AG04449 (cell line): Measurements from ENCODE around the gene FAM53B.

Experiments
- CTCF ChIA-PET: fragments of 350-600 bp; formaldehyde crosslinking; extraction: SDS; loops from one replicate; lab custom pipeline; 2021; ENCODE audit warnings: antibody characterized with exemption; lab: Yijun Ruan, JAX
- POLR2A ChIA-PET: fragments of 400-600, 350-600 bp; formaldehyde crosslinking; extraction: SDS; loops from one replicate; lab custom pipeline; 2020; ENCODE audit warnings: antibody characterized with exemption, inconsistent platforms; lab: Yijun Ruan, JAX
- DNase-seq: peaks from one replicate; pipeline ENCODE4 v3.0.0-alpha.2; 2010; ENCODE audit warnings: low read depth, low spot score
- H3K4me3 ChIP-seq: 2 replicates; pipeline ENCODE4 v1.5.1; 2011; ENCODE audit warnings: low read depth, mild to moderate bottlenecking, control low read depth, low read length
- TF ChIP-seq, protein P1 (sequence below): IDR thresholded peaks from one replicate; pipeline ENCODE4 v1.5.1; 2011; ENCODE audit warnings: mild to moderate bottlenecking, moderate library complexity, low read length, control low read depth, inconsistent platforms; ENCODE audit not compliant: insufficient read depth; ENCODE audit errors: missing control alignments

FAM53B gene

DNA sequence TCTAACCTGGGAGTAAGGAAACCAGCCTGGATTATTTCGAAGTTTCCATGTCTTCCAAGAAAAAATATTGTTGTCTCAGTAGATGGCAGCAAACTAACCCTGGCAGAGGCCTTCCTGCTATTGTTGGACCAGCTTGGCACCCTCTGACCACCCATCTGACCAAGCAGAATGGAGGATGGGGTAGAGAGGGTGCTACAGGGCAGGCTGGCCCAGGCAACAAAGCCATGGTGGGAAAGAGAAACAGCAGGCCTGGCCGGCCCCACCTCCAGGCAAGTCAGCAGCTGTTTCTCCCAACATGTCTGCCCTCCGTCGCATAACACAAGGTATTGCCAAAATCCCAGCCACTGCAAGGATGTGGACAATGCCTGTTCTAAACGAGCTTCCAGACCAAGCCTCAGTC, 95.0 kb downstream of the FAM53B start:
- POLR2A ChIA-PET: no interaction called here
- CTCF ChIA-PET: interaction anchor here (0.7 to 1.7 kb wide), 2 partner anchors 17 to 92 kb away, joined by 3 to 4 read pairs; no protein-coding TSS in a partner anchor
- no peak for DNase-seq
- no peak overlapping the region for H3K4me3 ChIP-seq
- TF ChIP-seq, protein P1, sequence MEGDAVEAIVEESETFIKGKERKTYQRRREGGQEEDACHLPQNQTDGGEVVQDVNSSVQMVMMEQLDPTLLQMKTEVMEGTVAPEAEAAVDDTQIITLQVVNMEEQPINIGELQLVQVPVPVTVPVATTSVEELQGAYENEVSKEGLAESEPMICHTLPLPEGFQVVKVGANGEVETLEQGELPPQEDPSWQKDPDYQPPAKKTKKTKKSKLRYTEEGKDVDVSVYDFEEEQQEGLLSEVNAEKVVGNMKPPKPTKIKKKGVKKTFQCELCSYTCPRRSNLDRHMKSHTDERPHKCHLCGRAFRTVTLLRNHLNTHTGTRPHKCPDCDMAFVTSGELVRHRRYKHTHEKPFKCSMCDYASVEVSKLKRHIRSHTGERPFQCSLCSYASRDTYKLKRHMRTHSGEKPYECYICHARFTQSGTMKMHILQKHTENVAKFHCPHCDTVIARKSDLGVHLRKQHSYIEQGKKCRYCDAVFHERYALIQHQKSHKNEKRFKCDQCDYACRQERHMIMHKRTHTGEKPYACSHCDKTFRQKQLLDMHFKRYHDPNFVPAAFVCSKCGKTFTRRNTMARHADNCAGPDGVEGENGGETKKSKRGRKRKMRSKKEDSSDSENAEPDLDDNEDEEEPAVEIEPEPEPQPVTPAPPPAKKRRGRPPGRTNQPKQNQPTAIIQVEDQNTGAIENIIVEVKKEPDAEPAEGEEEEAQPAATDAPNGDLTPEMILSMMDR: no peak

DNA sequence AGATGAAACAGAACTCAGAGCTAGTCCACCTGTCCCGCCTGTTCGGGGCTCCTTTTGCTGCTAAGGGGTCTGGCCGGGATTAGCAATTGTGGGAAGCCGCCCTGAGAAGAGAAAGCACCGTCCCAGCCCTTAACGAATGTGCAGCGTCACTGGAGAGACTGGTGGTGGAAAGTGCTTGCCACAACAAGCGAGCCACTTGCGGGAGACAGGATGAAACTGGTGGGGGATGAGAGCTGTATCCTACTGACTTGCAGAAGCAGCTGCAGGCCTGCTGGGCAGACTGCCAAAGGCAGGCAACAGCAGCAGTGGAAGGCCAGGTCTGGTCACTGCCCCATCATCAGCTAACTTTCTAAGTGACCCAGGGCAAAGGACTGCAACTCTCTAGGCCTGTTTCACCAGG, 95.4 kb downstream of the FAM53B start:
- ChIA-PET POLR2A (no interaction called here), CTCF (interaction anchor here (0.7 to 1.7 kb wide), 2 partner anchors 17 to 92 kb away, joined by 3 to 4 read pairs; no protein-coding TSS in a partner anchor)
- no peak overlapping the region for H3K4me3 ChIP-seq
- peak; percentile 42 for DNase-seq
- TF ChIP-seq, protein P1: no peak

DNA sequence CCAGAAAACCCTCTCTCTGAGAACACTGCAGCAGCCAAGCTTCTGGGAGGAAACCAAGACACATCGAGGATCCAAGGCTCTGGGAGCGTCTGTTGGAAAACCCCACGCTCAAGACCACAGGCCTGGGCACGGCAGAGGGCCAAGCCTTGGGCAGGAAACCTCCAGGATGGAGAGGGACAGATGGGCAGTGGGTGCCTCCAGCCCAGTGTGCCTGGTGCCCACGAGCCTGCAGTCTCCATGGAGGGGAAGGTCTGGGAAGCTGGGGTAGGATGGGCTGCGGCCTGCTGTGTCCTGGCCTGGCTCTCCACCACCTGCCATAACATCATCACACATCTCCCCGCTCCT, 96.1 kb downstream of the FAM53B start:
- TF ChIP-seq, protein P1: no peak
- H3K4me3 ChIP-seq: no peak overlapping the region
- ChIA-PET POLR2A (no interaction called here), CTCF (interaction anchor here (0.6 to 1.7 kb wide), 2 partner anchors 16 to 118 kb away, joined by 3 to 4 read pairs; no protein-coding TSS in a partner anchor)
- DNase-seq: no peak

DNA sequence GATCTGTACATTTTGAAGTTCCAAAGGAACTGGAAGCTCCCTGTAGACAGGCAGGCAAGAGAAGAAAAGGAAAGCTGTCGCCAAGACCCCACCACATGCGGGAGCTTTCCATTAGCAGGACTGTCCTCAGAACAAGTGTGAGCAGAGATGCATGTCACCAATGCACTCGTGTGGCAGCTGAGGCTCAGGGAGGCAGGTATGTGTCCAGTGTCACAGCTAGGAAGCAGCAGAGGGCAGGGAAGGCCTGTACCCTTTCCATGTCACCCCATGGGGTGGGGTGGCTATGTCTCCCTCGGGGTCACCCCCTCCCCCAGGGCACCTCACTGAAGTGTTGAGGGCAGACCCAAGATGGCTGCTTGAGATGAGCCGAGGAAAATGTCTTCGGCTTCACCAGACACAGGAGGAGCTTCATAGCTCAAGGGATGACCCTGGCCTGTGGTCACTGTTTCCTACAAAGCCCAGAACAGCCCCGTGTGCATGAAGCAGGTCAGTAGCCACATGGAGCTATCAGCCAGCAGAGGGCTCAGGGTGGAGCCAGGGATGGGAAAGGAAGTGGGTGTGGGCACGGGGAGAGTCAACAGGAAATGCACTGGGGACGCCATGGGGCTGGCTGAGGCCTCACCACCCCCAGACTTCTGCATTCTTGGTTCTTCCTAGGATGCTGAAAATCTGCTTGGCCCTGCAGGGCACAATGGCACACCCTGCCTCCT, 96.6 kb downstream of the FAM53B start:
- CTCF ChIA-PET: interaction anchor here (0.6 to 1.7 kb wide), 2 partner anchors 16 to 118 kb away, joined by 3 to 4 read pairs; no protein-coding TSS in a partner anchor
- TF ChIP-seq, protein P1: no peak
- POLR2A ChIA-PET: no interaction called here
- DNase-seq: no peak
- H3K4me3 ChIP-seq: no peak overlapping the region

DNA sequence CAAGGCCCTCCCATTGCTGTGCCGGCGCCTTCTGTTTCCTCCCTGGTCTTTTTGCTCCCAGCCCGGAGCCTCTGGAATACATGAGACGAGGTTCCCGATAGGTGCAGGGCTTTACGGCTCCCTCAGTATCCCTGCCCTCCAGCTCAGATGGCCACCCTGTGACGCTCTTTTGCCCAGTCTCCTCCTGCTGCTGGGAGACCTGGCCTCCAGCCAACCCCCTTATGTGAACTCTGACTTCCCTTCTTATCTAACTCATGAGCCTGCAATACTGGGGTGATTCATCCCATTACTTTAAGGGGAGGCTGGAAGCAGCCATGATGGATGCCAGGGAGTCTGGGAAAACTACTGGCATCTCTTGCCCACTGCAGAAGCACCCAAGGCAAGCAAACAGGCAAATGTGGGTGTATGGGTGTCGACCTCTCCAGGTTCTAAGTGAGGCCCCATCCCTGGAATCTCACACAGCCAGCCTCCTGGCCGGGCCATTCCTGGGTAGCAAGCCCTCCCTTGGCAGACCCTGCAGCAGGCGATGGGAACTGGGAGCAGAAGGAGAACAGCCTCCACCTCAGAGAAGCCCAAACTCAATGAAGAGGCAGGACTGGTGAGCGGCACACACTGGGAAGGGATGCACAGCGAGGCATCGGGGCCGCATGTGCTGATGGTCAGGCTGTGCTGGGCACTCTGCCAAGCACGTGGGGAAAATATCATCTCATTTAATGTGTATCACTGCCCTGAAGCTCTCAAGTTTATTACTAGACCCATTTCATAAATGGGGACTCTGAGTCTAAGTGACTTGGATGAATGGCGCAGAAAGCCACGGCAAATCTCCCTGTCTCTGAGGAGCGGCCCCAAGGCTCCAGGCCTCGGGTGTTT, 97.5 kb downstream of the FAM53B start:
- no peak for DNase-seq
- ChIA-PET CTCF (no interaction called here), POLR2A (no interaction called here)
- no peak overlapping the region for H3K4me3 ChIP-seq
- TF ChIP-seq, protein P1: no peak
